AG04450 (cell line): ENCODE results near the gene TMEM121. TPM values are rescaled to one million over a fixed set of nuclear protein-coding genes. Genes with fewer than 3 reads are reported as not detected.
"Not testable (repeated sequence)": the region's sequence is repeated elsewhere in the genome, so short reads cannot be mapped to it uniquely, and the experiment has no call there.

Source experiments
- CTCF ChIA-PET: fragments of 300-600, 350-600 bp; formaldehyde crosslinking; extraction: SDS; loops from one replicate; lab custom pipeline; 2022; ENCODE audit warnings: antibody characterized with exemption, inconsistent platforms; lab: Charles Lee
- POLR2A ChIA-PET: fragments of 350-600 bp; formaldehyde crosslinking; extraction: SDS; loops from one replicate; lab custom pipeline; 2021; ENCODE audit warnings: antibody characterized with exemption, inconsistent platforms; lab: Yijun Ruan, JAX
- DNase-seq: peaks from one replicate; pipeline ENCODE4 v3.0.0-alpha.2; 2011; ENCODE audit warnings: low read depth, low spot score
- H3K27ac ChIP-seq: one replicate; pipeline ENCODE4 v1.5.1; 2012; ENCODE audit warnings: low read depth, low read length, control low read depth
- H3K27me3 ChIP-seq: one replicate; pipeline ENCODE4 v1.6.0; 2012; ENCODE audit warnings: low read length; ENCODE audit not compliant: control insufficient read depth, insufficient read depth
- H3K4me3 ChIP-seq: 2 replicates; pipeline ENCODE4 v1.5.1; 2011; ENCODE audit warnings: mild to moderate bottlenecking, low read depth, low read length, control low read depth
- H3K9me3 ChIP-seq: 2 replicates; pipeline ENCODE4 v1.5.1; 2012; ENCODE audit warnings: low read length; ENCODE audit not compliant: control insufficient read depth, insufficient read depth
- polyA plus RNA-seq: library from polyadenylated mRNA; depleted of rRNA; stranded (reverse); fragments of >200 nt; gene quantifications from 2 replicates; pipeline ENCODE4 v1.2.3, GENCODE V29; 2011
- TF ChIP-seq, protein P1 (sequence below): IDR thresholded peaks from 2 replicates; pipeline ENCODE4 v1.5.1; 2011; ENCODE audit warnings: low read depth, low read length, control low read depth, inconsistent platforms

TMEM121 gene
- polyA plus RNA-seq, 1 experiment = 1.5 TPM

DNA sequence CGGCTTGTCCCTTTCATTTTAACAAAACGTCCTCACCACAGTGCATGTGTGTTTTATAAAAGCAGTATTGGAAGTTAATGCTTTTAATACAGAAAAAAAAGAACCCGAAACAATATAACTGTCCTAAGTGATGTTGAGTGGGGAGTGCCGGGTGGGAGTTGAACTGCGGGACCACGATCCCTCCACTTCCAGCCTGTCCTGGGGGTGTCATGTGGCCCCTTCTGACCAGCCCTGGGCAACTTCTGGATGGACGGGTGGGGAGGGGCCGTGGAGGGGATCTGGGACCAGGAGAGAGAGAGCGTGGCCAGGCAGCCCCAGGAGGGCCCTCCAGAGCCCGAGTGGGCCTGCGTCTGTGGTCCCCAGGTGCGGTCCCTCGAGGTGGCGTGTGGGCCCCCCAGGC lies 35.0 kb downstream of the TMEM121 start:
- POLR2A ChIA-PET, H3K27ac ChIP-seq, CTCF ChIA-PET, H3K27me3 ChIP-seq, H3K4me3 ChIP-seq, DNase-seq: not testable (repeated sequence)
- H3K9me3 ChIP-seq = peaks cover 22% of the 10 kb centered on the region

DNA sequence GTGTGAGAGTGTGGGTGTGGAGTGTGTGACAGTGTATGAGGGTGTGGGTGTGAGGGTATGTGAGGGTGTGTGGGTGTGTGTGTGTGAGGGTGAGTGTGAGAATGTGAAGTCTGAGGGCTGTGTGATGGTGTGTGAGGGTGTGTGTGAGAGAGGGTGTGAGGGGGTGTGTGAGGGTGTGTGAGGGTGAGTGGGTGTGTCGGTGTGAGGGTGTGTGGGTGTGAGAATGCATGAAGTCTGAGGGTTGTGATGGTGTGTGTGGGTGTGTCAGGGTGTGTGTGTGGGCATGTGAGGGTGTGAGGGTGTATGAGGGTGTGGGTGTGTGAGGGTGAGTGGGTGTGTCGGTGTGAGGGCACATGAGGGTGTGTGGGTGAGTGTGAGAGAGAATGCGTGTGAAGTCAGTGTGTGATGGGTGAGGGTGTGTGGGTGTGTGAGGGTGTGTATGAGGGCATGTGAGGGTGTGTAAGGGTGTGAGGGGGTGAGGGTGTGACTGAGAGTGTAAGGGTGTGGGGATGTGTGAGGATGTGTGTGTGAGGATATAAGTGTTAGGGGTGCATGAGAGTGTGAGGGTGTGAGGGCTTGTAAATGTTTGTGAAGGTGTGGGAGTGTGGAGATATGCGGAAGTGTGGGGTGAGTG lies 36.4 kb downstream of the TMEM121 start:
- peaks cover 36% of the 10 kb centered on the region for H3K9me3 ChIP-seq
- DNase-seq = no peak
- H3K4me3 ChIP-seq = no peak overlapping the region
- TF ChIP-seq, protein P1, sequence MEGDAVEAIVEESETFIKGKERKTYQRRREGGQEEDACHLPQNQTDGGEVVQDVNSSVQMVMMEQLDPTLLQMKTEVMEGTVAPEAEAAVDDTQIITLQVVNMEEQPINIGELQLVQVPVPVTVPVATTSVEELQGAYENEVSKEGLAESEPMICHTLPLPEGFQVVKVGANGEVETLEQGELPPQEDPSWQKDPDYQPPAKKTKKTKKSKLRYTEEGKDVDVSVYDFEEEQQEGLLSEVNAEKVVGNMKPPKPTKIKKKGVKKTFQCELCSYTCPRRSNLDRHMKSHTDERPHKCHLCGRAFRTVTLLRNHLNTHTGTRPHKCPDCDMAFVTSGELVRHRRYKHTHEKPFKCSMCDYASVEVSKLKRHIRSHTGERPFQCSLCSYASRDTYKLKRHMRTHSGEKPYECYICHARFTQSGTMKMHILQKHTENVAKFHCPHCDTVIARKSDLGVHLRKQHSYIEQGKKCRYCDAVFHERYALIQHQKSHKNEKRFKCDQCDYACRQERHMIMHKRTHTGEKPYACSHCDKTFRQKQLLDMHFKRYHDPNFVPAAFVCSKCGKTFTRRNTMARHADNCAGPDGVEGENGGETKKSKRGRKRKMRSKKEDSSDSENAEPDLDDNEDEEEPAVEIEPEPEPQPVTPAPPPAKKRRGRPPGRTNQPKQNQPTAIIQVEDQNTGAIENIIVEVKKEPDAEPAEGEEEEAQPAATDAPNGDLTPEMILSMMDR = no peak
- no peak overlapping the region for H3K27ac ChIP-seq
- no peaks in the 10 kb centered on the region for H3K27me3 ChIP-seq
- ChIA-PET CTCF (no interaction called here), POLR2A (no interaction called here)

DNA sequence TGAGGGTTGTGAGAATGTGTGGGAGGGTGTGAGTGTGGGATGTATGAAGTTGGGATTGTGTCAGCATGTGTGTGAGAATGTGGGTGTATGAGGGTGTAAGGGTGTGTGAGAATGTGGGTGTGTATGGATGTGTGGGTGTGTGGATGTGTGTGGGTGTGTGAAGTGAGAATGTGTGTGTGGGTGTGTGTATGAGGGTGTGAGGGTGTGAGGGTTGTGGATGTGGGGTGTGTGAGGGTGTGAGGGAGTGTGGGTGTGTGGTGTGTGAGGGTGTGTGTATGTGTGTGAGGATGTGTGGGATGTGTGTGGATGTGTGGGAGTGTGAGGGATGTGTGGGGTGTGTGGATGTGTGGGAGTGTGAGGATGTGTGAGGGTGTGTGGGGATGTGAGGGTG lies 37.0 kb downstream of the TMEM121 start:
- Histone ChIP-seq H3K4me3 (no peak overlapping the region), H3K9me3 (peaks cover 41% of the 10 kb centered on the region), H3K27ac (no peak overlapping the region), H3K27me3 (no peaks in the 10 kb centered on the region)
- DNase-seq = no peak
- POLR2A ChIA-PET = no interaction called here
- CTCF ChIA-PET = no interaction called here
- TF ChIP-seq, protein P1 = no peak

DNA sequence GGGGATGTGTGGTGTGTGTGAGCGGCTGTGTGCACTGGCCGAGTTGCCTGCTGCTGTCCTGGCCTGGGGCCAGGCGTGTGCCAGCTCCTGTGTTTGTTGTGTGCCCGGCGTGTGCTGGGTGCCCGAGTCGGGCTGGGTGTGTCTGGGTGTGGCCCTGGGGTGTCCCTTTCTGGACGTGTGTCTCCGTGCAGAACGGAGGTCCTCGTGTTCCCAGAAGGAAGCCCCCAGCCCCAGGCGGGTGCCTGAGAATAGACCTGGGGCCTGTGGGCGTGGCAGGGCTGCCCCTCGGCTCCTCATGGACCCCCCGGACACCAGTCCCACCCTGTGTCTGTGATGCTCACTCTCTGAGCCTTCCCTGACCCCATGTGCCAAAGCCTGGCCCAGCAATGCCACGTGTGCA lies 38.2 kb downstream of the TMEM121 start:
- POLR2A ChIA-PET, H3K27ac ChIP-seq, CTCF ChIA-PET, H3K27me3 ChIP-seq, H3K4me3 ChIP-seq, DNase-seq: not testable (repeated sequence)
- H3K9me3 ChIP-seq = peaks cover 53% of the 10 kb centered on the region

DNA sequence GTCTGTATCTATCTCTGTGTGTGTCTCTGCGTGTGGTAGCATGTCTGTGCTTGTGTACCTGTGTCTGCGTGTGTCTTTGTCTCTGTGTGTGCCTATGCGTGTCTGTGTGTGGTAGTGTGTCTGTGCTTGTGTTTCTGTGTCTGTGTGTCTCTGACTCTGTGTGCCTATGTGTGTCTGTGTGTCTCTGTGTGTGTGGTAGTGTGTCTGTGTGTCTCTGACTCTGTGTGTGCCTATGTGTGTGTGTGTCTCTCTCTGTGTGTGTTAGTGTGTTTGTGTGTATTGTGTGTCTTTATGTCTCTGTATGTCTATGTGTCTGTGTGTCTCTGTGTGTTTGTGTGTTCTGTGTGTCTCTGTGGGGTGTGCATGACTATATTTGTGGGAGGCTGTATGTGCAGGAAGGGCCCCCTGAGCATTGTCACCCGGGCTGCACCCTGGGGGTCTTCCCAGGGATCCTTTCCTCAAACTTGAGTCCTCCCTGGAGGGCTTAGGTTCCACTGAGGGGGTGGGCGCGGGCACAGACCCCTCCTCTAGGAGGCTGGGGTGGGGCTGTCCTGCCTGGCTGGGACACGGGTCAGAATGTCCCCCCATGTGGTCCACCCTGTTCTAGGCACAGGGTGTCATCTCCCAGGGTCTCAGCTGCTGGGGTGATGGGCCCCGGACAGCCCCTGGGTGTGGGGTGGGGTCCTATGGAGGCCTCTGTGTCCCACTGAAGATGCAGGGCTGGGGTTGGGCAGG lies 39.0 kb downstream of the TMEM121 start:
- CTCF ChIA-PET, POLR2A ChIA-PET, DNase-seq, H3K27me3 ChIP-seq, H3K4me3 ChIP-seq, H3K27ac ChIP-seq: not testable (repeated sequence)
- peaks cover 61% of the 10 kb centered on the region for H3K9me3 ChIP-seq

DNA sequence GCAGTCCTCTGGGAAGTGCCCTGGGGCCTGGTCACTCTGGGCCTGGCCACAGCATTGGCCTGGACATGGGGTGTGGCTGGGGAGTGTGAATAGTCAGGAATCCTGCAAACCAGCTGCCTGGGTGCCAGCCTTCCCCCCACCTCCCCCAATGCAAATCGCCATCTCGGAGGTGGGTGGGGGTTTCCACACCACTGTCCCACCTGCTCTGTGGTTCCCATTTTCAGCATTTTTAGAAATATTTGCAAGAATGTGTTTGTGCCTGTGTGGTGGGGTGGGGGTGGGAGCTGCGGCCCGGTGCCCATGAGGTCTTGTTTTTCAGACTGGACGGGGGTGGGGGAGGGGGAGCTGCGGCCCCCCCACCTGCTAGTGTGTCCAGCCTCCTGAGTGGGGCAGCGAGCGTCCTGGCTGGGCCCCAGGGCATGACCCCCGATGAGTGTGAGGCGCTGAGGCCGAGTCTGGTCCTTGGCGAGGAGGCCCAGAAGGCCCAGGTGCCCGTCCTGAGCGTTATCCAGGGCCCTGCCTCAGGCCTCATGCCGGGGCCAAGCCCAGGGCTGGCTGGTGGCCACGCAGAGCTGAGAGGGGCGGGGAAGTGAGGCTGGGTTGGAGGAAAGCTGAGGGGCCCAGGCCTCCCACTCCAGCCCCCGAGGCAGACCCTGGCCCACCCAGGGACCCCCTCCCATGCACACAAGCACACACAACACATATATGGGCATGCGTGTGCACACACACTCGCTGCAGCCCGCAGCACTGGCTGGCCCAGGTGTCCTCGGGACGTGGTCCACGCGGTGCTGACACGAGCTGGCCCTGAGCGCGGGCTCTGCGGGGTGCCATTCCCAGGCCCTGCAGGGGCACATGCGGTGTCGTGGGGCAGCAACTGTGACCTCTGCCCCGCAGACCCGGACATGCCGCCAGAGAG lies 40.1 kb downstream of the TMEM121 start:
- H3K4me3 ChIP-seq, H3K27ac ChIP-seq, H3K27me3 ChIP-seq, DNase-seq, POLR2A ChIA-PET, CTCF ChIA-PET: not testable (repeated sequence)
- H3K9me3 ChIP-seq = peaks cover 72% of the 10 kb centered on the region

DNA sequence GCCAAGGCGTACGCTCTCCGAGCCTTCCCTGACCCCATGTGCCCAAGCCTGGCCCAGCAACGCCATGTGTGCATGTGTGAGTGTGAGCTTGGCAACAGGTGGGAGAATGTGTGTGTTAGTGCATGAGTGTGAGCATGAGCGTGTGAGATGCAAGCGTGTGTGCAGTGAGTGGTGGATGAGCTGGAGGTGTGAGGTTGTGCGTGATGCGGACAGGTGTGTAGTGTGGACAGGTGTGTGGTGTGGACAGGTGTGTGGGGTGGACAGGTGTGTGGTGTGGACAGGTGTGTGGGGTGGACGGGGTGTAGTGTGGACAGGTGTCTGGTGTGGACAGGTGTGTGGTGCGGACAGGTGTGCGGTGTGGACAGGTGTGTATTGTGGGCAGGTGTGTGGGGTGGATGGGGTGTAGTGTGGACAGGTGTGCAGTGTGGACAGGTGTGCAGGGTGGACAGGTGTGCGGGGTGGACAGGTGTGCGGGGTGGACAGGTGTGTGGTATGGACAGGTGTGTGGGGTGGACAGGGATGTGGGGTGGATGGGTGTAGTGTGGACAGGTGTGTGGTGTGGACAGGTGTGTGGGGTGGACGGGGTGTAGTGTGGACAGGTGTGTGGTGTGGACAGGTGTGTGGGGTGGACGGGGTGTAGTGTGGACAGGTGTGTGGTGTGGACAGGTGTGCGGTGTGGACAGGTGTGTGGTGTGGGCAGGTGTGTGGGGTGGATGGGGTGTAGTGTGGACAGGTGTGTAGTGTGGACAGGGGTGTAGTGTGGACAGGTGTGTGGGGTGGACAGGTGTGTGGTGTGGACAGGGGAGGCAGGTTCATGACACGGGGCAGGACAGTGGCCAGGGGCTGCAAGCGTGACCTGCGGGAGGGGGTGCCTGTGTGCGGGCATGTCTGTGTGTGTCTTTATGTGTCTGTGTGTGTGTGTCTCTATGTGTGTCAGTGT lies 41.1 kb downstream of the TMEM121 start:
- POLR2A ChIA-PET, DNase-seq, H3K27ac ChIP-seq, H3K27me3 ChIP-seq, CTCF ChIA-PET, H3K4me3 ChIP-seq: not testable (repeated sequence)
- peaks cover 79% of the 10 kb centered on the region for H3K9me3 ChIP-seq

DNA sequence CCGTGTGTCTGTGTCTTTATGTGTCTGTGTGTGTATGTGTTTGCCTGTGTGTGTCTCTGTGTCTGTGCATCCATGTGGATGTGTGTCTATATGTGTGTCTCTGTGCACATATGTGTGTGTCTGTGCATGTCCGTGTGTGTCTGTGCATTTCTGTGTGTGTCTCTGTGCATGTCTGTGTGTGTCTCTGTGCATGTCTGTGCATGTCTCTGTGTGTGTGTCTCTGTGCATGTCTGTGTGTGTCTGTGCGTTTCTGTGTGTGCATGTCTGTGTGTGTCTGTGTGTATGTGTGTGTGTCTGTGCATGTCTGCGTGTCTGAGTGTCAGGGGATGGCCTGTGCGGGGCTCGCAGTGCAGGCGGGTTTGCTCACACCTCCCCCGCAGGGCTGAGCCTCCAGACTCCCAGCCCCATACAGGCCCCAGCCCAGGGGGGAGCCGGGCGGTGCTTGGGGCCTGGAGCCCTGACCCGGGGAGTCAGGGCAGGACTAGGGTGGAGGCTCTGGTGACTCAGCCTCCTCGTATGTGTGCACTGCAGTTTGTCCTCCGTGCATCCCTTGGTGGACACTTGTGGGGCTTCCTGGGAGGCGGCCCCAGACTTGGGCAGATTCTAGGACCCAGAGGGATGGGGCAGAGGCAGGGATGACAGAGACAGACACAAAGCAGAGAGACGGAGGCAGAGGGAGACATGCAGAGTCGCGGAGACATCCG lies 41.9 kb downstream of the TMEM121 start:
- CTCF ChIA-PET, H3K27ac ChIP-seq, H3K27me3 ChIP-seq, DNase-seq, POLR2A ChIA-PET, H3K4me3 ChIP-seq: not testable (repeated sequence)
- H3K9me3 ChIP-seq = peaks cover 75% of the 10 kb centered on the region
